ENCODE results near the gene MACROH2A1.

DNA sequence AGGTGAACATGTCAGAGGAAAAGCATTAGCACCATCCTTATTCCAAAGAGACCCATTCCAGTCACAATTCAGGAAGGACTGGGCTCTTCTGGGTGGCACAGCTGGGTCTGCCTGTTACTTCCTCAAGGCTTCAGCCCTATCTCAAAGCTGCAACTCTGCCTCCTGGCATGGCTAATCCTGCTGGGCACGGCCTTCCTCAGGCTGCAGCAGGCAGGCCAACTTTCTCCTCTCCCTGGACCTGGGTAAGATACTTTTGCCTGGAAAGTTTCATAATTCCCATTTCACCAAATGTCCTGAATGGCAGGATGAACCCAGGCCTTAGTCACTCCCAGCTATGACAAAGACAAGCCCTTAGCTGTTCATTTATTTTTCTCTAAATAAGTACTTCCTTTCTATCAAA is 50.1 kb downstream of the MACROH2A1 start:
- TF ChIP-seq, protein P1, sequence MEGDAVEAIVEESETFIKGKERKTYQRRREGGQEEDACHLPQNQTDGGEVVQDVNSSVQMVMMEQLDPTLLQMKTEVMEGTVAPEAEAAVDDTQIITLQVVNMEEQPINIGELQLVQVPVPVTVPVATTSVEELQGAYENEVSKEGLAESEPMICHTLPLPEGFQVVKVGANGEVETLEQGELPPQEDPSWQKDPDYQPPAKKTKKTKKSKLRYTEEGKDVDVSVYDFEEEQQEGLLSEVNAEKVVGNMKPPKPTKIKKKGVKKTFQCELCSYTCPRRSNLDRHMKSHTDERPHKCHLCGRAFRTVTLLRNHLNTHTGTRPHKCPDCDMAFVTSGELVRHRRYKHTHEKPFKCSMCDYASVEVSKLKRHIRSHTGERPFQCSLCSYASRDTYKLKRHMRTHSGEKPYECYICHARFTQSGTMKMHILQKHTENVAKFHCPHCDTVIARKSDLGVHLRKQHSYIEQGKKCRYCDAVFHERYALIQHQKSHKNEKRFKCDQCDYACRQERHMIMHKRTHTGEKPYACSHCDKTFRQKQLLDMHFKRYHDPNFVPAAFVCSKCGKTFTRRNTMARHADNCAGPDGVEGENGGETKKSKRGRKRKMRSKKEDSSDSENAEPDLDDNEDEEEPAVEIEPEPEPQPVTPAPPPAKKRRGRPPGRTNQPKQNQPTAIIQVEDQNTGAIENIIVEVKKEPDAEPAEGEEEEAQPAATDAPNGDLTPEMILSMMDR (IDR thresholded peaks at IDR 0.05), result no peak
- no peak for TF ChIP-seq EP300 (IDR thresholded peaks at IDR 0.05)
